Pancreas (tissue), 10 donors: ENCODE results near the gene SNTA1. TPM values are rescaled to one million over a fixed set of nuclear protein-coding genes. Genes with fewer than 3 reads are reported as not detected.
"Not testable (repeated sequence)": the region's sequence is repeated elsewhere in the genome, so short reads cannot be mapped to it uniquely, and the experiment has no call there.

Experiments
- ATAC-seq, 4 donors: fragments of 200-7000 bp; cut with Tn5 transposase; one replicate each; pipeline versions ENCODE4 v1.8.0 to v1.9.1; 2020; ENCODE audit warnings: mild to moderate bottlenecking in 4 of 4, moderate library complexity in 4 of 4
- DNase-seq, 6 donors: peaks; one replicate each; pipeline ENCODE4 v3.0.0-alpha.2; 2020
- FAIRE-seq: peaks from 2 replicates; lab custom pipeline; 2012; peaks lifted over from hg19 to GRCh38; lab: Jason Lieb, UNC
- H3K27ac ChIP-seq, 4 donors: fragments of 200-600 bp; sonication (generic); 1 replicate in 3 of 4; 2 replicates in 1 of 4; pipeline versions ENCODE4 v1.5.0 to v1.8.0; 2020
- H3K27me3 ChIP-seq, 4 donors: fragments of 200-600 bp; one replicate each; pipeline ENCODE4 v1.8.0; 2021
- H3K36me3 ChIP-seq, 3 donors: fragments of 200-600 bp; sonication (generic) in 1 of 3; one replicate each; pipeline versions ENCODE4 v1.5.0 to v1.8.0; 2020 to 2021
- H3K4me1 ChIP-seq, 3 donors: fragments of 200-600 bp; one replicate each; pipeline ENCODE4 v1.8.0; 2021
- H3K4me3 ChIP-seq, 4 donors: fragments of 200-600 bp; sonication (generic) in 2 of 4; one replicate each; pipeline versions ENCODE4 v1.5.0 to v1.8.0; 2020 to 2021
- H3K9me3 ChIP-seq, 4 donors: fragments of 200-600 bp; one replicate each; pipeline ENCODE4 v1.8.0; 2021
- WGBS, 2 donors: extraction: QIAGEN DNeasy Blood & Tissue Kit; methylation state at CpG; one replicate each; pipeline ENCODE4 v1.1.7; 2013; 5-methylcytosine and 5-hydroxymethylcytosine counted together
- intact Hi-C, 3 donors: fragments of 100-400 bp; cut with DNase I; formaldehyde crosslinking; loops; one replicate each; pipeline versions ENCODE4 v1.11.1 to v1.14.2; 2022
- polyA plus RNA-seq, 2 donors: library from polyadenylated mRNA; stranded (reverse); fragments of 200-250 nt; gene quantifications; one replicate each; pipeline ENCODE4 v1.2.3, GENCODE V29; 2013
- total RNA-seq, 6 donors: library from RNA; stranded (reverse); fragmentation: NEBNext Ultra II Directional in 4 of 6; extraction: Animal tissue kit (Norgen Biotek cat#: 25700) in 4 of 6; gene quantifications; one replicate each; pipeline versions ENCODE4 v1.2.1 to v1.2.4, GENCODE V29; 2021 to 2023
- TF ChIP-seq, protein P1 (sequence below), 4 donors: fragments of 200-600 bp; sonication (generic) in 3 of 4; IDR thresholded peaks; one replicate each; pipeline versions ENCODE4 v1.5.0 to v1.8.0; 2021; ENCODE audit warnings: antibody characterized with exemption in 4 of 4
- donor health status: healthy with polysubstance abuse.
- donor health status: DM: no; HTN: no; CAD: no; lungs with moderate emphysema.
- donor health status: DM: no; HTN: no; CAD: no.
- donor health status: control.
- donor health status: control.
- donor health status: Bipolar disorder and iron deficiency.
- donor health status: DM: yes; HTN: yes; CAD: no.
- donor health status: DM: no; HTN: no; CAD: no.
- donor health status: DM: no; HTN: no; CAD: no.
- donor health status: DM: yes; HTN: yes; CAD: no.

SNTA1 gene
- total and polyA plus RNA-seq, 8 donors: 4.2 to 10.9 (median 6.8) TPM

DNA sequence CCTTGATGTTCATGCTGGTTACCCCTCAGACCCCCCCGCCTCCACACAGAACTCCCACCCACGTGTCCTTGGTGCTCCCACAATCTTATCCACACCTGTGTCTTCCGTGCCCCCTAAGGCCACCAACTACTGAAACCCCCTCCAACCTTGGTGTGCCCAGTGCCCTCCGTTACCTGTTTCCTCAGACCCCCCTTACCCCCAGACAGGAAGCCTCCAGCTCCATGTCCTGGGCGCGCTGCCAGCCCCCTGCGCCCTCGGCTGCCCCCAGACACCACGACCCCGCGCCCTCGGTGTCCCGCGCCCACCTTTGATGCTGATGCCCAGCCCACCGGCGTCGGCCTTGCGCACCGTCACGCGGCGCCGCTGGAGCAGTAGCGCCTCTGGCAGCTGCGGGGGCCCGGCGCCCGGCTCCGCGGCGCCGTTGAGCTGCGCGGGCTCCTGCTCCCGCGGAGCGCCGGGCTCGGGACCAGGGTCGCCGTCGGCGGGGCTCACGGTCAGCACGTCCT, 504 bp downstream of the SNTA1 start:
- Histone ChIP-seq H3K36me3 (no peaks in the 10 kb centered on the region), H3K4me1 (no peaks in the 10 kb centered on the region), H3K27ac (peak overlapping the region in 1 of 4 donors; percentile 17), H3K4me3 (peak overlapping the region; percentile 41 to 69 (median 64)), H3K27me3 (no peaks in the 10 kb centered on the region), H3K9me3 (no peaks in the 10 kb centered on the region)
- WGBS, 2 donors: 2% methylated on average over 45 of the region's 45 CpGs
- ATAC-seq: peak in 3 of 4 donors; percentile 2 to 30 (median 2)
- FAIRE-seq: no peak
- peak in 5 of 6 donors; percentile 30 to 88 (median 52) for DNase-seq
- intact Hi-C loops: no loop called here
- TF ChIP-seq, protein P1, sequence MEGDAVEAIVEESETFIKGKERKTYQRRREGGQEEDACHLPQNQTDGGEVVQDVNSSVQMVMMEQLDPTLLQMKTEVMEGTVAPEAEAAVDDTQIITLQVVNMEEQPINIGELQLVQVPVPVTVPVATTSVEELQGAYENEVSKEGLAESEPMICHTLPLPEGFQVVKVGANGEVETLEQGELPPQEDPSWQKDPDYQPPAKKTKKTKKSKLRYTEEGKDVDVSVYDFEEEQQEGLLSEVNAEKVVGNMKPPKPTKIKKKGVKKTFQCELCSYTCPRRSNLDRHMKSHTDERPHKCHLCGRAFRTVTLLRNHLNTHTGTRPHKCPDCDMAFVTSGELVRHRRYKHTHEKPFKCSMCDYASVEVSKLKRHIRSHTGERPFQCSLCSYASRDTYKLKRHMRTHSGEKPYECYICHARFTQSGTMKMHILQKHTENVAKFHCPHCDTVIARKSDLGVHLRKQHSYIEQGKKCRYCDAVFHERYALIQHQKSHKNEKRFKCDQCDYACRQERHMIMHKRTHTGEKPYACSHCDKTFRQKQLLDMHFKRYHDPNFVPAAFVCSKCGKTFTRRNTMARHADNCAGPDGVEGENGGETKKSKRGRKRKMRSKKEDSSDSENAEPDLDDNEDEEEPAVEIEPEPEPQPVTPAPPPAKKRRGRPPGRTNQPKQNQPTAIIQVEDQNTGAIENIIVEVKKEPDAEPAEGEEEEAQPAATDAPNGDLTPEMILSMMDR (IDR thresholded peaks at IDR 0.05): no peak

DNA sequence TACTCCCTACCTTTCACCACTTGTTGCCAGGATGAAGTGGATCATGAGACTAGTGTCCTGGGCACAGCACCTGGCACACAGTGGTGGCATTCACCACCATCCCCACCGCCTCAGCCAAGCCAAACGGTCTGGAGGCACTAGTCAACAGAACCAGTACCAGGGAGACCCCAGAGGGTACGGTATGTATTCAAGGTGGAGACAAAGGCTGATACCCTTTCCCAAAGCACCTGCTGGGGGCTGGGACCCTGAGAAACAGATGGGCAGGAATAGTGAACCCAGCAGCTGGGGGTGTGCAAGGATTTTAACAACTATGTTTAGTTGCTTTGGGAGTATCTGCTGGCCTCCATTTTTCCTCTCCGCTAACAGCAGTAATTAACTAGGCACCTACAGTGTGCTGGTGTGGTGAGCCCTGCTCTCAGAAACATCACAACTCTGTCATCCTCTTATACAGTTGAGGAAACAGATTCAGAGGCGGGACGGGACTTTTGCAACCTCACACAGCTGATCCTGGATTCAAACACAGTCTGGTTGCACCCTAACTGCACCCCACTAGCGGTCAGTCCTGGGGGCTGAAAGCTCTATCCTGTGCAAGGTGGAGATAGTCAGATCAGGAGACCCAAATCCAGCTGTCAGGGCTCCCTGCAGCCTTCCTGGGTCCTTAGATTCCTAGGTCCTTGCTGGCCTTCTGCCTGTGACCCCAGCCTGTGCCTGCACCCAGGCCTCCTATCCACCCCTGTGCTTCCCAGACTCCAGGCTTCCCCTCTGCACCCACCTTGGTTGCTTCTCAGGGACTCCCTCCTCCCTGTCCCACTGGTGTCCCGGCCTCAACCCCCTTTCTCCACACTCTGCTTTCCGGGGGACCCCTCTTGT, 1.2 kb downstream of the SNTA1 start:
- Histone ChIP-seq H3K36me3 (no peaks in the 10 kb centered on the region), H3K27ac (no peak overlapping the region), H3K9me3 (no peaks in the 10 kb centered on the region), H3K4me1 (no peaks in the 10 kb centered on the region), H3K4me3 (peak overlapping the region in 2 of 4 donors; percentile 63 to 69), H3K27me3 (no peaks in the 10 kb centered on the region)
- FAIRE-seq: no peak
- WGBS, 2 donors: 68 to 71% methylated on average over 9 of the region's 9 CpGs
- peak in 2 of 6 donors; percentile 35 to 47 for DNase-seq
- intact Hi-C loops: no loop called here
- no peak for ATAC-seq
- TF ChIP-seq, protein P1 (IDR thresholded peaks at IDR 0.05): no peak

DNA sequence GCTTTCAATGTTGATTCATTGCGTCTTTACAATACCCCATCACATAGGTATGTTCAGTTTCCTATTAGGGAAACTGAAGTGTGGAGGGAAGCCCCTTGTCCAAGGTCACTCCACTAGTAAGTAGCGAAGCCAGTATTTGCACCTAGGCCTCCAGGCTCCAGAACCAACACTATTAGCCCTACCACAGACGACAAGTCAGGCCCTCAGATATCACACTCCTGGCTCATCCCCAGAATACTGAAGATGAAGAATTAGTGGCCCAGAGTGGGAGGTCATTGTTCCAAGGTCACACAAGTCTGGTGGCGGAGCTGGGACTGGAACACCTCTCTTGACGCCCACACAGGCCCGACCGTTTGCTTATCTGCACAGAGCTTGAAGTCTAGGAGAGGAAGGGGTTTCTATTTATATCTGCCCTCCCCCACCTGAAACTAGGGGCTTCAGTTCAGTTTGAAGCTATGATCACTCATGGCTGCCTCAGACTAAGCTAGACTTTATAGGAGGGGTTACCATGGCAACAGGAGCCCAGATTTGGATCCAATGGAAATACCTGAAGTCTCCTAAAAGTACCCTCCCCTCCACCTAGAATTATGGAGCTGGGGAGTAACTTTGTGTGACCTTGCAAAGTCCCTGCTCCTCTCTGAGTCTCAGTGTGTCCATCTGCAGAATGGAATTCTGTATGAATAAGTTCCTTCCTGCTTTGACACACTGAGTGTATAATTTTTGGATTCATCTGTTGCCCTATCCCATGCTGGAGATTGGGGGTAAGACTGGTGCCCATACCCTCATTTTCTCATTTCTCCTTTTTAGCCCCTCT, 2.2 kb downstream of the SNTA1 start:
- H3K4me3 ChIP-seq: no peak overlapping the region
- H3K4me1 ChIP-seq: no peaks in the 10 kb centered on the region
- no peak for FAIRE-seq
- no peak for DNase-seq
- TF ChIP-seq, protein P1 (IDR thresholded peaks at IDR 0.05): no peak
- H3K9me3 ChIP-seq: no peaks in the 10 kb centered on the region
- no peaks in the 10 kb centered on the region for H3K36me3 ChIP-seq
- intact Hi-C loops: no loop called here
- 44 to 46% methylated on average over 7 of the region's 7 CpGs for WGBS, 2 donors
- H3K27ac ChIP-seq: no peak overlapping the region
- no peaks in the 10 kb centered on the region for H3K27me3 ChIP-seq
- ATAC-seq: no peak

DNA sequence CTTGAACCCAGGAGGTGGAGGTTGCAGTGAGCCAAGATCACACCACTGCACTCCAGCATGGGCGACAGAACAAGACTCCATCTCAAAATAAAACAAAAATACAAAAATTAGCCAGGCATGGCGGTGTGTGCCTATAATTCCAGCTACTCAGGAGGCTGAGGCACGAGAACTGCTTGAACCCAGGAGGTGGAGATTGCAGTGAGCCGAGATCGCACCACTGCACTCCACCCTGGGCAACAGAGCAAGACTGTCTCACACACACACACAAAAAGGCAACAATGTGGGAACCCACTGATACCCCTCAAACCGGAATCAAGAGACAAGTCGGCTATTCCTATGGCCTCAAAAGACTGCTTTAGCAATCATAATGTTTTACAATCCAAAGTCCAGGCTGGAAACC, 3.0 kb downstream of the SNTA1 start:
- H3K4me1 ChIP-seq, H3K36me3 ChIP-seq, H3K27me3 ChIP-seq, H3K27ac ChIP-seq, DNase-seq, ATAC-seq, H3K9me3 ChIP-seq, FAIRE-seq, H3K4me3 ChIP-seq, intact Hi-C loops: not testable (repeated sequence)
- 94% methylated on average over 7 of the region's 7 CpGs for WGBS, 2 donors

DNA sequence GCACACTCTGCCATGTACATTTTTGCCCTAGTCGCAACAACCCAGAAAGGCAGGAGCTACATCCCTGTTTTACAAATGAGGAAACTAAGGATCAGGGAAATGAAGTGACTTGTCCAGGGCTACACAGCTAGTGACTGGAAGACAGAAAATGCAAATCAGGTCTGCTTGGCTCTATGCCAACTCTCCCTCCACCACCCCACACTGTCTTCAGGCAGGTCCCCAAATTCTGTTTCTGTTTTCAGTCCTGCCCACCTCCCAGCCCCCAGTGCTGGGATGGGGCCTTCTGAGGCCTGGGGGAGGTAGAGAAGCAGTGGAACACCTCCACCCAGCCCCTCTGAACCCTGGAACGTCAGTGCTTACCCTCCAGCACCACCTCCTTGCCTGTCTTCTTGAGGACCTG, 5.1 kb downstream of the SNTA1 start:
- ATAC-seq (no peak), DNase-seq (no peak), FAIRE-seq (no peak)
- H3K27ac ChIP-seq: no peak overlapping the region
- H3K4me1 ChIP-seq: no peaks in the 10 kb centered on the region
- no peaks in the 10 kb centered on the region for H3K9me3 ChIP-seq
- no peak overlapping the region for H3K4me3 ChIP-seq
- TF ChIP-seq, protein P1 (IDR thresholded peaks at IDR 0.05): no peak
- intact Hi-C loops: no loop called here
- no peaks in the 10 kb centered on the region for H3K27me3 ChIP-seq
- H3K36me3 ChIP-seq: no peaks in the 10 kb centered on the region
- WGBS, 2 donors: 93 to 98% methylated on average over 2 of the region's 2 CpGs
